ENCODE measurements around the gene SFXN3.

Gene SFXN3

DNA sequence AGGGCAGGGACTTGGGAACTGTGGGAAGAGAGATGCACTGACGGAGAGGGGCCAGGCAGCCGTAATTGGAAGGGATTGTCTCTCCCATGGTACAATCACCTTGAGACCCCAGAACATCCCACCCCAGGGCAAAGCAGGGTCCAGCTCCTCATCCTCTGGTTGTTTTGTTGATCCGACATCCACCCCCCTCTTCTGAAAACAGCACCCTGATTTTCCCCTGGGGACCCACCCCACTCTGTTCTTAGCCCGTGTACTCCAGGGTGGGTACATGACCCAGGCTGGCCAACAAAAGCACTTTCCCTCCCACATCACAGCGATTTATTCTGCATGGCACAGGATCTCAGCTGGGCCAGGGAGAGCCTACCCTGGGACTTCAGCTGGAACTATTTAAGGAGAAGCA lies 14.2 kb upstream of the SFXN3 start:
- TF ChIP-seq, protein P1, sequence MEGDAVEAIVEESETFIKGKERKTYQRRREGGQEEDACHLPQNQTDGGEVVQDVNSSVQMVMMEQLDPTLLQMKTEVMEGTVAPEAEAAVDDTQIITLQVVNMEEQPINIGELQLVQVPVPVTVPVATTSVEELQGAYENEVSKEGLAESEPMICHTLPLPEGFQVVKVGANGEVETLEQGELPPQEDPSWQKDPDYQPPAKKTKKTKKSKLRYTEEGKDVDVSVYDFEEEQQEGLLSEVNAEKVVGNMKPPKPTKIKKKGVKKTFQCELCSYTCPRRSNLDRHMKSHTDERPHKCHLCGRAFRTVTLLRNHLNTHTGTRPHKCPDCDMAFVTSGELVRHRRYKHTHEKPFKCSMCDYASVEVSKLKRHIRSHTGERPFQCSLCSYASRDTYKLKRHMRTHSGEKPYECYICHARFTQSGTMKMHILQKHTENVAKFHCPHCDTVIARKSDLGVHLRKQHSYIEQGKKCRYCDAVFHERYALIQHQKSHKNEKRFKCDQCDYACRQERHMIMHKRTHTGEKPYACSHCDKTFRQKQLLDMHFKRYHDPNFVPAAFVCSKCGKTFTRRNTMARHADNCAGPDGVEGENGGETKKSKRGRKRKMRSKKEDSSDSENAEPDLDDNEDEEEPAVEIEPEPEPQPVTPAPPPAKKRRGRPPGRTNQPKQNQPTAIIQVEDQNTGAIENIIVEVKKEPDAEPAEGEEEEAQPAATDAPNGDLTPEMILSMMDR (IDR thresholded peaks at IDR 0.05; ENCODE audit: borderline replicate concordance, control extremely low read depth, extremely low read depth, insufficient read depth, missing control alignments) = no peak
- DNase-seq (ENCODE audit: low spot score) = no peak
- in situ Hi-C loops (cut with MboI; ENCODE audit: low sequenced_read_pairs, unreplicated experiment) = no loop called here

DNA sequence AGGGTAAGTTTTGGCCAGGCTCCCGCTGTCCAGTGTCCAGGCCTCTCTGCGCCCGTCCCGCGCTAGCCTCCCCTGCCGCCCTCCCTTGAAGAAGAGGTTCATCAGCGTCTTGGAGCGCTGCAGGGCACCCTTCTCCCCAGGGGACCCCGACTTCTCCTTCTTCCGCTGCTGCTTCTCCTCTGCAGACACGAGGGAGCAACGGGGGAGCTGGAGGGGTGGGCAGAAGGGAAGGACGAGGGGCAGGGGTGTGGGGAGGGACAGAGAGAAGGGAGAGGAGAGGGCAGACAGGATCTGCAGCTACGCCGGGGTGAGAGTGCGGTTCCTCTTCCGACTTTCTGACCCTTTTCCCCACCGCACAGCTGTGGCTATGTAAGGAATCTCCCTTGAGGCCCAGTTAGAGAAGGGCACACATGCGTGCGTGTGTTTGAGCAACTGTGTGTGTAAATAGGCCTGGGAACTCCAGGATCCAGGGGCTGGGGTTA lies 12.9 kb upstream of the SFXN3 start:
- in situ Hi-C loops (cut with MboI; ENCODE audit: low sequenced_read_pairs, unreplicated experiment) = no loop called here
- TF ChIP-seq, protein P1 (IDR thresholded peaks at IDR 0.05; ENCODE audit: borderline replicate concordance, control extremely low read depth, extremely low read depth, insufficient read depth, missing control alignments) = no peak
- no peak for DNase-seq (ENCODE audit: low spot score)

DNA sequence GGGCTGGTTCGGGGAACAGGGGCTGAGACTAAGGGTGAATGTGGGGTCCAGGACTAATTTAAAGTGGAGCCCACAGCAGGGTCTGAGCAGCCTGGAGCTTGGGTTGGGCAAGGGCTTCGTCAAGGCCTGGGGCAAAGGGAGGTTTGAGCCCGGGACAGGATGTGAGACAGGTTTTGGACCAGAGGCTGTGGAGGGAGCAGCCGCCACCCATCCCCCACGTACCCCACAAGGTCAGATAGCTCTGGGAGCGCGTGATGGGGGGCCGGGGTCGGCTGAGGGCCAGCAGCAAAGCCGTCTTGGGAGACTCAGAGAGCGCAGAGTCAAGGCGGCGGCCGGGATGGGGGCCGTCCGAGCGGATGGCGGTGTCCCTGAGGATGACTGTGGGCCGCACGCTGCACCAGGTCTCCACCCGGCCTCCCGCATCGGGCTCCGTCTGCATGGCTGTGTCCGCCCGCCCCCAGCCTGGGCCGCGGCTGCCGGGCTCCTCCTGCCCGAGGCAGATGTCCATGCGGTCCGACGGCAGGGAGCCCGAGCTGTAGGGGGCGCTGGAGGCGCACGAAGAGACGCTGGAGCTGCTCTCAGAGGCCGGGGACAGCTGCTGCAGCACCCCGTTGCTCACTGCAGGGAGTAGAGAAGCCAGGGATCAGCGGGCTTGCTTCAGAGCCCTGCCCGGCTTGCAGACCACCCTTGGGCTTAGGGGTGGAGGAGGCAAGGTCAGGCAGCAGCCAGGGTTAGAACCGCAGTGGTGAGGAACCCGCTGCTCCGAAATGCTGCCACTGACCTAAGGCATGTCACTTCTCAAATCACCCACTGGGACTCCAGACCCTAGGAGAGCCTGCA lies 12.2 kb upstream of the SFXN3 start:
- in situ Hi-C loops (cut with MboI; ENCODE audit: low sequenced_read_pairs, unreplicated experiment) = no loop called here
- TF ChIP-seq, protein P1 (IDR thresholded peaks at IDR 0.05; ENCODE audit: borderline replicate concordance, control extremely low read depth, extremely low read depth, insufficient read depth, missing control alignments) = peak; percentile 63
- peak; percentile 90 for DNase-seq (ENCODE audit: low spot score)

DNA sequence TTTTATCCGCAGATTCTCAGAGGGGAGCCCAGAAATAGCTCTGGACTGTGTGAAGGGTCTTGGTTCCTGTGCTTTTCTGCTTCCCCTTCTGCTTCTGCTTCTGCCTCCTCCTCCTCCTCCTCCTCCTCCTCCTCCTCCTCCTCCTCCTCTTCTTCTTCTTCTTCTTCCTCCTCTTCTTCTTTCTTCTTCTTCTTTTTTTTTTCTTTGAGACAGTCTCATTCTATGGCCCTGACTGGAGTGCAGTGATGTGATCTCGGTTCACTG lies 11.7 kb upstream of the SFXN3 start:
- in situ Hi-C loops (cut with MboI; ENCODE audit: low sequenced_read_pairs, unreplicated experiment) = no loop called here
- TF ChIP-seq, protein P1 (IDR thresholded peaks at IDR 0.05; ENCODE audit: borderline replicate concordance, control extremely low read depth, extremely low read depth, insufficient read depth, missing control alignments) = no peak
- no peak for DNase-seq (ENCODE audit: low spot score)

DNA sequence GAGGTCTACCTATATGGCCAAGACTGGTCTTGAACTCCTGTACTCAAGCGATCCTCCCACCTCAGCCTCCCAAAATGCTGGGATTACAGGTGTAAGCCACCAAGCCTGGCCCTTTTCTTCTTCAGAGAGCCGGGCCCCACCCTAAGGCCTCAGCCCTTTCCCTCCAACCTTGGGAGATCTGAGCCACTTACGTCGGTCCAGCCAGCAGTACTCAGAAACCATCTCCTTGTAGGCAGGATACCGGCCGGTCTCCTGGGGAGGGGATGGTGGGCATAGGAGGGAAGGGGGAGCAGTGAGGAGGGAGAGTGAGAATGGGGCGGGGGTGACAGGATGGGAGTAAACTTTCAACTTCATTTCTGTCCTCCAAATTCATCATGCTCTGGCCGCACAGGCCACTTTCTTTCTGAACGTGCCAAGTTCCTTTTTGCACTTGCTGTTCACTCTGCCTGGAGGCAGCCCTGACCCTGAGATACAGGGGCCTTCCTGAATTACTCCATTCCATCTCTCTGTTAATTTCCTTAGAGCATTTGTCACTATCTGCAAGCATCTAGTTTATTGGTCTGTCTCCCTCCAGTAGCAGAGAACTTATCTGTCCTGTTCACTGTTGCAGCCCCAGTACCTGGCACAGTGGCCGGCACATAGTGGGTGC lies 10.5 kb upstream of the SFXN3 start:
- no peak for DNase-seq (ENCODE audit: low spot score)
- in situ Hi-C loops (cut with MboI; ENCODE audit: low sequenced_read_pairs, unreplicated experiment) = no loop called here
- TF ChIP-seq, protein P1 (IDR thresholded peaks at IDR 0.05; ENCODE audit: borderline replicate concordance, control extremely low read depth, extremely low read depth, insufficient read depth, missing control alignments) = no peak

DNA sequence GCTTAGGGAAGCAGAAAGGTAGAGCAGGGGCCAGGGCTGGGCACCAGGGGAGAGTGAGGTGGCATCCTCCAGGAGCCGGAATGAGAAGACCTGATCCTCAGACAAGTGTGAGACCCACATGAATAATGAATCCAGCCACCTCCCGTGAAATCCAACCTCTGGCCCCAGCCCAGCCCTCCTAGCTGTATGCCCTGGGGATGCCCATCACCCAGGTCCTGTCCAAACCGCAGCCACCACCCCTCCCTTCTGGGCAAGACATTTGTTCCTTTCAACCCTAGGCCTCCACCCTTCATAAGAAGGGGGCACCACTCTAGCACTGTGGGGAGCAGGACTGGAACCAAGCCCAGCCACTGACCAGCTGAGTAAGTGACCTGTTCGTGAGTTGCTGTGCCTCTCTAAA lies 9.8 kb upstream of the SFXN3 start:
- TF ChIP-seq, protein P1 (IDR thresholded peaks at IDR 0.05; ENCODE audit: borderline replicate concordance, control extremely low read depth, extremely low read depth, insufficient read depth, missing control alignments) = no peak
- in situ Hi-C loops (cut with MboI; ENCODE audit: low sequenced_read_pairs, unreplicated experiment) = no loop called here

More for the DNA sequence above, 9.8 kb upstream of the SFXN3 start:
- DNase-seq (ENCODE audit: low spot score) = no peak

All from GM13976 (cell line).